ENCODE results near the gene CELF1. TPM values are rescaled to one million over a fixed set of nuclear protein-coding genes. Genes with fewer than 3 reads are reported as not detected.

CELF1 gene
- total and polyA plus RNA-seq, 2 donors (not counting 1 experiment from before 2014, with no cell fraction given): 52.0 to 153 TPM

- H4K20me1 ChIP-seq (ENCODE audit: control insufficient read depth, insufficient read depth, low read length, poor library complexity, severe bottlenecking): peaks cover 72% of the 10 kb centered on the region
- ChIA-PET POLR2A (no interaction called here), CTCF (interaction anchor here (0.6 kb wide), 1 partner anchor 37 kb away, joined by 3 read pairs; no protein-coding TSS in a partner anchor)
- Mint-ChIP-seq H3K4me1 (peaks cover 35% of the 10 kb centered on the region), H3K9me3 (ENCODE audit: insufficient read depth) (no peaks in the 10 kb centered on the region), H3K27me3 (no peaks in the 10 kb centered on the region), H3K27ac (no peak overlapping the region), H3K4me3 (no peak overlapping the region)
- H3K79me2 ChIP-seq (ENCODE audit: control insufficient read depth, insufficient read depth, low read length): peaks cover 99% of the 10 kb centered on the region
- no peak overlapping the region for H3K4me3 ChIP-seq (ENCODE audit: control extremely low read depth in 1 of 5, extremely low read depth in 1 of 5, insufficient read depth in 1 of 5, low read depth in 2 of 5, low read length in 4 of 5)
- DNase-seq (no peak), ATAC-seq (ENCODE audit: low read depth) (no peak)
- peaks cover 16 to 35% of the 10 kb centered on the region in 2 experiments for H3K36me3 ChIP-seq (replicated peaks in 1 of 2; ENCODE audit: control extremely low read depth in 1 of 2, control insufficient read depth in 1 of 2, extremely low read depth in 1 of 2, insufficient read depth in 2 of 2, low read length in 1 of 2)
- peaks cover 21 to 22% of the 10 kb centered on the region in 2 donors for H3K4me1 ChIP-seq (ENCODE audit: control insufficient read depth in 2 of 2, insufficient read depth in 2 of 2, low read length in 2 of 2)
- no CpG with 5 or more reads among the region's 1 CpG for WGBS (ENCODE audit: insufficient coverage)
- TF ChIP-seq CTCF (IDR thresholded peaks at IDR 0.05) (no peak), EZH2 (IDR thresholded peaks at IDR 0.05; ENCODE audit: borderline replicate concordance, insufficient read depth, low read depth, low read length, poor library complexity, severe bottlenecking) (no peak)
- no peak overlapping the region for H2AFZ ChIP-seq (ENCODE audit: insufficient read depth, low read depth, low read length, poor library complexity, severe bottlenecking)
- no peak overlapping the region for H3K9ac ChIP-seq (ENCODE audit: low read length)
- no peak overlapping the region for H3K4me2 ChIP-seq (replicated peaks; ENCODE audit: low read depth, low read length, poor library complexity, severe bottlenecking)
- intact Hi-C loops (cut with micrococcal nuclease): no loop called here
- H3K27me3 ChIP-seq (replicated peaks in 1 of 4; ENCODE audit: control extremely low read depth in 1 of 4, control insufficient read depth in 3 of 4, insufficient read depth in 4 of 4, low read length in 3 of 4): no peaks in the 10 kb centered on the region
- no peaks in the 10 kb centered on the region for H3K9me3 ChIP-seq (ENCODE audit: control extremely low read depth in 1 of 3, control insufficient read depth in 2 of 3, insufficient read depth in 1 of 3, low read length in 2 of 3)
- H3K27ac ChIP-seq (ENCODE audit: low read length in 2 of 2): no peak overlapping the region
These were observed 57.1 kb downstream of the CELF1 start for GRCh38 chr11:47495856-47496217.

- intact Hi-C loops (cut with micrococcal nuclease): no loop called here
- H3K9me3 ChIP-seq (ENCODE audit: control extremely low read depth in 1 of 3, control insufficient read depth in 2 of 3, insufficient read depth in 1 of 3, low read length in 2 of 3): no peaks in the 10 kb centered on the region
- H3K36me3 ChIP-seq (replicated peaks in 1 of 2; ENCODE audit: control extremely low read depth in 1 of 2, control insufficient read depth in 1 of 2, extremely low read depth in 1 of 2, insufficient read depth in 2 of 2, low read length in 1 of 2): peaks cover 16 to 35% of the 10 kb centered on the region in 2 experiments
- 78% methylated on average over 3 of the region's 4 CpGs for WGBS (ENCODE audit: insufficient coverage)
- ATAC-seq (ENCODE audit: low read depth): no peak
- Mint-ChIP-seq H3K4me1 (peaks cover 29% of the 10 kb centered on the region), H3K27me3 (no peaks in the 10 kb centered on the region), H3K9me3 (ENCODE audit: insufficient read depth) (no peaks in the 10 kb centered on the region), H3K4me3 (no peak overlapping the region), H3K27ac (no peak overlapping the region)
- no peaks in the 10 kb centered on the region for H3K27me3 ChIP-seq (replicated peaks in 1 of 4; ENCODE audit: control extremely low read depth in 1 of 4, control insufficient read depth in 3 of 4, insufficient read depth in 4 of 4, low read length in 3 of 4)
- H3K9ac ChIP-seq (ENCODE audit: low read length): no peak overlapping the region
- DNase-seq: no peak
- H3K4me2 ChIP-seq (replicated peaks; ENCODE audit: low read depth, low read length, poor library complexity, severe bottlenecking): no peak overlapping the region
- H3K4me3 ChIP-seq (ENCODE audit: control extremely low read depth in 1 of 5, extremely low read depth in 1 of 5, insufficient read depth in 1 of 5, low read depth in 2 of 5, low read length in 4 of 5): no peak overlapping the region
- H2AFZ ChIP-seq (ENCODE audit: insufficient read depth, low read depth, low read length, poor library complexity, severe bottlenecking): no peak overlapping the region
- ChIA-PET CTCF (interaction anchor here (0.6 to 0.7 kb wide), 2 partner anchors 83 to 358 kb away, joined by 3 read pairs; no protein-coding TSS in a partner anchor), POLR2A (no interaction called here)
- peaks cover 21 to 22% of the 10 kb centered on the region in 2 donors for H3K4me1 ChIP-seq (ENCODE audit: control insufficient read depth in 2 of 2, insufficient read depth in 2 of 2, low read length in 2 of 2)
- no peak for TF ChIP-seq CTCF (IDR thresholded peaks at IDR 0.05)
- no peak for TF ChIP-seq EZH2 (IDR thresholded peaks at IDR 0.05; ENCODE audit: borderline replicate concordance, insufficient read depth, low read depth, low read length, poor library complexity, severe bottlenecking)
- H3K79me2 ChIP-seq (ENCODE audit: control insufficient read depth, insufficient read depth, low read length): peaks cover 95% of the 10 kb centered on the region
- H3K27ac ChIP-seq (ENCODE audit: low read length in 2 of 2): no peak overlapping the region
- peaks cover 71% of the 10 kb centered on the region for H4K20me1 ChIP-seq (ENCODE audit: control insufficient read depth, insufficient read depth, low read length, poor library complexity, severe bottlenecking)
These were observed 57.7 kb downstream of the CELF1 start for GRCh38 chr11:47495011-47495855.
